Esophagus mucosa (tissue), 1 donor: ENCODE data around the gene RORC. TPM values are rescaled to one million over a fixed set of nuclear protein-coding genes. Genes with fewer than 3 reads are reported as not detected.
"Not testable (repeated sequence)": the region's sequence is repeated elsewhere in the genome, so short reads cannot be mapped to it uniquely, and the experiment has no call there.

Source experiments
- ATAC-seq: fragments of 200-7000 bp; cut with Tn5 transposase; one replicate; pipeline ENCODE4 v1.9.1; 2020
- total RNA-seq: library from RNA; stranded (reverse); gene quantifications from one replicate; pipeline ENCODE4 v1.2.4, GENCODE V29; 2023
- donor health status: DM: yes; HTN: yes; CAD: no.

The RORC gene
- total RNA-seq, 1 donor from 2014 or later, result 1.2 TPM

GRCh38 chr1:151769270-151769669 lies 62.3 kb downstream of the RORC start:
- ATAC-seq, result not testable (repeated sequence)

GRCh38 chr1:151768351-151769066 lies 63.1 kb downstream of the RORC start:
- ATAC-seq, result not testable (repeated sequence)

- no peak for ATAC-seq
Measured at GRCh38 chr1:151763990-151764389, 67.6 kb downstream of the RORC start.

GRCh38 chr1:151762941-151763921 lies 68.4 kb downstream of the RORC start, which contains the start of gene MRPL9:
Gene MRPL9 (minus strand): TSS chr1:151763496. CDS start chr1:151763479, 17 bp downstream.
- peak; percentile 92 for ATAC-seq

- no peak for ATAC-seq
Measured at GRCh38 chr1:151760597-151761385, 70.8 kb downstream of the RORC start.

- no peak for ATAC-seq
Measured at GRCh38 chr1:151759241-151759640, 72.4 kb downstream of the RORC start.

- peak; percentile 42 for ATAC-seq
Measured at GRCh38 chr1:151756291-151756690, 75.3 kb downstream of the RORC start.

Other genes starting within 250 kb of the RORC start
- 16.4 TPM for gene SNX27, start 219.8 kb downstream of the RORC start, total RNA-seq
- gene CELF3, start 115.0 kb downstream of the RORC start, total RNA-seq, result not detected
- gene RIIAD1, start 110.3 kb downstream of the RORC start, total RNA-seq, result not detected
- 72.0 TPM for gene MRPL9, start 68.3 kb downstream of the RORC start, total RNA-seq
- gene TDRKH, start 41.3 kb downstream of the RORC start, total RNA-seq, result 2.2 TPM
- not detected for gene LINGO4, start 26.4 kb downstream of the RORC start, total RNA-seq
- gene C2CD4D, start 8.0 kb upstream of the RORC start, total RNA-seq, result 0.24 TPM
- gene THEM5, start 21.9 kb upstream of the RORC start, total RNA-seq, result 0.32 TPM
- 4.8 TPM for gene THEM4, start 77.7 kb upstream of the RORC start, total RNA-seq
- gene S100A10, start 162.1 kb upstream of the RORC start, total RNA-seq, result 1,355 TPM
- gene S100A11, start 205.2 kb upstream of the RORC start, total RNA-seq, result 2,220 TPM